Stimulated activated CD8-positive, alpha-beta memory T cell treated with anti-CD3 and anti-CD28 coated beads, Interleukin-4, amount 100 ng/mL, for 24 hours (primary cell): ENCODE results near the gene RHOU.
"Not testable (repeated sequence)": the region's sequence is repeated elsewhere in the genome, so short reads cannot be mapped to it uniquely, and the experiment has no call there.

ENCODE experiments used
- DNase-seq: peaks from one replicate; pipeline ENCODE4 v3.0.0-alpha.2; 2020; ENCODE audit warnings: low read depth

RHOU gene

DNA sequence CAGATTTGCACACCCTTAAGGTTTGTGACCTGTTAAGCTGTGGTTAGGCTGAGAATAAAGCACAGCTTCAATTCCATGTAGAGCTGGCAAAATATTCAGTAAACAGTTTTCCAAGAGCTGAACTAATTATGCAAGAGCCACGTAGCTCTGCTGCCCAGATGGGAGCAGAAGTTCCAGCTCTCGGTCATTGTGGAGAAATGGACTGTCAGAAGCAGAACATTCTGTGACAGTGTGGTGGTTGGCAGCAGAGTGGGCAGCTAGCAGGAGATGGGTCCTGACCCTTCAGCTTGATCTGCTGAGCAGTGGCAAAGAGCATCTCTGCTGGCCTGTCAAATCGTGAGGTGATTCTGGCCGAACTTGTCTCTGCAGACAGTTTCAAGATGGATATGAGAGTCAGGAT is 23.2 kb downstream of the RHOU start:
- DNase-seq, result no peak

DNA sequence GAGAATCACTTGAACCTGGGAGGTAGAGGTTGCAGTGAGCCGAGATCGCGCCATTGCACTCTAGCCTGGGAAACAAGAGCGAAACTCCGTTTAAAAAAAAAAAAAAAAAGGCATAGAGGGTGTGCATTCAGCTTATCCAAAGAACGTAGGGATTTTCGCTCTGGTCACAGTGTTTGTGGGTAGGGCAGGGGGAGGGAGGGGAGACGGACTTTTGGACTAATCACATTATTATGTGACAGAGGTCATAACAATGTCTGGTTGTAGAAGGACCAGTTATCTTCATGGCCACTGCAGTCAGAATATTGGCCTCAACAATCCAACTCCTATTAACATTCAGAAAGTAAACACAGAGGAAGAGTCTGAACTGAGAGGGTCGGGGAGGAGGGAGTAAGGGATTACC is 25.7 kb downstream of the RHOU start:
- no peak for DNase-seq

DNA sequence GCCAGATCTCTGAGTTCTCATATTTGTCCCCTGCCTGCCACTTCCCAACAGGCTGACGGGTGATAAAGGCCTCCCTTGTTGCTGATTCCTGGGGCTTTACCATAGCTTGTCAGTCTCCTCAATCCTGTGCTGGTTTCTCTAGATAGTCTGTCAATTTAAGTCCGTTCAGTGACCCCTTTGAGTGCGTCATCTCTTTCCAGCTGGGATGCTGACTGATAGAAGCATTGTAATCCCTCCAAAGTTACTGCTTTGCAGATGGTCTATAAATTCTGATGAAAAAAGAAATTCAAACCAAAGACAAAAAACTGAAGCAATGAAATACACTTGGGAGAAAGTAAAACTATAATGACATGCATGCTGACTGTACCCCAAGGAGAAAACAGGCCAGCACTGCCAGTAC is 28.3 kb downstream of the RHOU start:
- DNase-seq, result no peak

DNA sequence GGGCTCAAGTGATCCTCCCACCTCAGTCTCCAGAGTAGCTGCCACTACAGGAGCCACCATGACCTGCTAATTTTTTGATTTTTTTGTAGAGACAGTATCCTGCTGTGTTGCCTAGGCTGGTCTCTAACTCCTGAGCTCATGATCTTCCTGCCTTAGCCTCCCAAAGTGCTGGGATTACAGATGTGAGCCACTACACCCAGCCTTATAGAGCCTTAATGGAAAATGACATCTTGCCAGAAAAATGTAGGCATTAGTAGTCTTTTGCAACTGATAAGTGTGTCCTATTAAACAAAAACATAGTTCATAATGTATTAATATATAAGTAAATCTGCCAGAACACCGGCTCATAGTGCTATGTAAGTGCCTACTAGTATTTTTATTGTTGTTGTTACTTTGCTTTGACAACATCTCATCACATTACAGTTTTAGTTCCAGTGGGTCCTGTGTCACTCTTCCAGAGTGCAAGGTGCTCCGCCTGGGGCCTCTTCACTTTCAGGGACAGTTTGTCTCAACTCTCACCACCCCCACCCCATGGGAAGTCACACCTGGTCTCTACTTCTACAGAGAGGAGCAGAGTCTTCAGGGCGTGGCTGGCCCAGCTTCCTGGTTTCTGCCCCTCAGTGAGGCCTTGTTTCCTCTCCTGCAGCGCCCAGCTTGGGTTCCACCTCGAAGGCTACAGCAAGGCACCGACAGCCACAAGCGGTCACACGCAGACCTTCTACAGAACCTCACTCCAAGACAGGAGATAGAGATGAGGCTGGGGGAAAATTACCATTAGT is 30.1 kb downstream of the RHOU start:
- peak; percentile 7 for DNase-seq

DNA sequence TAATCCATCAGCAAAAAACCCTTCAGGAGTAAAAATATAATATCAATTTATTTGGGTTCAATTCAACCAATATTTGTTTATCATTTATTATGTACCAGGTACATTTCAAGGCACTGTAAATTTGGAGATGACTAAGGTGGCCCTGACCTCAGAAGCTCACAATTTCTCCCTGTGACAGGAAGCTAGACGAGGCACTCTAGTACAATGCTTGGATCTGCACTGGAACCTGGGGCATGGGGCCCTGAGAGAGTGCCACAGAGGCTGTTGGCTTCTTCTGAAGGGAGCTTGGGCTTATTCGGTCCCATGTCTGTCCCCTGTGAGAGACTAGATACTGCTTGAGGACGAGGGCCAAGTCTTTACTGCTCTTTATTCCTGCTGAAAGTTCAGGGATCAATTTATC is 31.5 kb downstream of the RHOU start:
- no peak for DNase-seq

DNA sequence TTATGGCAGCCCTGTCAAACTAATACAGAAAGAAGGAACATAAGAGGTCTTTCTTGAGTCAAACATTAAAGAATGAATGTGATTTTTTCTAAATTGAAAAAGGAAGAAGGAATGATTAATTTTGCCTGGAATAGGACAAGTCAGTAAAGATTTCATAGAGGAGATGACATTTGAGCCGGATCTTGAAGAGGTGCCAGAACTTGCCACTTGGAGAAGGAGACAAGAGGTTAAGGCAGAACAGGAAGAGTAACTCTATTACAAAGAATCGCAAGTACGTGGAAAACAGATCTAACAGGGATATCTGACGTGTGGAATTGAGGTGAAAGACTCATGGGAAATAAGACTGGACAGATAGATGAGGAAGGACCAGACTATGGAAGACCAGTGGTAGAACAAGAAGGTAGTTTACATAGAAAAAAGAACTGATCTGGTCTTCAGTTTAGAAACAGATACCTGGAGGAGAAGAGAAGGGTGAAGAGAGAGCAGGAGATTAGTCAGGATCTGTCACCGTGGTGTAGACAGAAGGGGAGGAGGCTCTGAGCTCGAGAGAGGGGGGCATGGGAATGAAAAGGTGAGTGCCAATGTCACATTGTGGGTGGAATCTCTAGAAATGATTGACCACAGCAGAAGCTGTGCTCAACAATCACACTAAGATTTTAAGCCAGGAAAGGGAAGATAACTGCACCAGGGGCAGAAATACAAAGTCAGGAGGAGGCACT is 32.5 kb downstream of the RHOU start:
- DNase-seq, result no peak

DNA sequence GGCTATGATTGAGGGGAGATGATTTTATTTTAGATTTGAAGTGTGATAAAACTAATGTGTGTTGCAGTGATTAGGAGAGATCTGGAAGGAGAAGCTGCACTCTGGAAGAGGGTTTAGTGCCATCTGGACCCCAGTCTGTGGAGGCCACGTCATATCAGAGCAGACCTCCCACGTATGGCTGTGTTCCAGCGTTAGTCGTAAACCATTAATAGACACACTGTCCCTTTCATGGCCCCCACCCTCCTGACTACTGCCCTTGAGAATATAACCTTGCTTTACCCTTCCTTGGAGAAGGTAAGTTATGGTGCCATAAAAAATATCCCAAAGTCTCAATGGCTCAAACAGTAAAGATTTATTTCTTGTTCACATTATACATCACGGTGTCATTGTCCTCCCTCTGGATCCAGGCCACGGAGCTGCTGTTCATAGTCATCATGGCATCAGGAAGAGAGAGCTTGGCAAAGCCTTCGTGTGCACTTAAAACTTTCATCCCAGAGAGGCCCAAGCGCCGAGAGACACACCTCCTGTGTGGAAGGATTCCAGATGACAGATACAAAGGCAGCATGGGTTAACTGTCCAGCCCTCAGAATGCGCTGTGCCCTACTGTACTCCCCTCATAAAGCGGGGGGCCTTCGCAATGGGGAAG is 33.2 kb downstream of the RHOU start:
- DNase-seq, result no peak

DNA sequence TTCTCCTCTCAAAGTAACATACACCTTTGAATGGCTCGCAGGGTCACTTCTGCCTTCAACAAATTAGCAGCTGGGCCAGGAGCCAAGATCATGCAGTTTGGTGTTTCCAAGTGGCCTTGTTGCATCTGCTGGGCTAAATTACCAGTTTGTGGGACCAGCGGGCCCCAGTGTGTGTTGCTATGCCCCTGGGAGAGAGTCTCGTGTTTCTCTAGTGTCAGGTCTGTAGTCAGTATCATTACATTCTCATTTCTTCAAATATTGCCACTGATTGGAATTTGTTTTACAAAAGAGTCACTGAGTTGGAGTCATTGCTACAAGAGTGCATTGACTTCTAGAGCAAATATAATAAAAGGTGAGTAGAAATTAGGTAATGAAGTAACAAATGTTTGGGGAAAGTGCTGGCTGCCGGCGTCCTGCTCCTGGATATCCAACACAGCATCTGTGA is 35.5 kb downstream of the RHOU start:
- no peak for DNase-seq

DNA sequence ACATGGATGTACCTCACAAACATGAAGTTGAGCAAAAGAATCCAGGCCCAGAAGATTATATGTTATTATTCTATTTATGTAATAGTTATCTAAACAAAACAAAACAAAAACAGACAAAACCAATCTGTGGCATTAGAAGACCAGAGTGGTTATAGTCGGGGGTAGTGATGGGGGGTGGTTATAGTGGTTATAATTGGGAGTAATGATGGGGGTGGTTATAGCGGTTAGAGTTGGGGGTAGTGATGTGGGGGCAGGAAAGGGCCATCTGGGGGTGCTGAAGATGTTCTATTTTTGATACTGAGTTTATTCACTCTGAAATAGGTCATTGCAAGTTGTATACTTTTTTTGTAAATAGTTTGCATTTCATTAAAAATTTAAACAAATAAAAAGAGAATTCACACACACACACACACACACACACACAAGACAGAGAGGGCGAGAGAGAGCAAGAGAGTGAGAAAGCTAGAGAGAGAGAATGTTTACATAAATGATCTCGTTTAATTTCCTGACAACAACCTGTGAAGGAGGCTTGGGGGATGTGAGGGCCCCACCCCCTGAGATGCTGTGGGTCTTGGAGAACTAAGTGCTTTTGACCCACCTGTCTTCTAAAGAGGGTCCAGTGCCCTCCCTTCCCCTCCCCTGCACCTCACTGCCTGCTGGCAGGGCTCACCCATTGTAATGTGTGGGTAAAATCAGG is 37.4 kb downstream of the RHOU start:
- DNase-seq, result no peak

DNA sequence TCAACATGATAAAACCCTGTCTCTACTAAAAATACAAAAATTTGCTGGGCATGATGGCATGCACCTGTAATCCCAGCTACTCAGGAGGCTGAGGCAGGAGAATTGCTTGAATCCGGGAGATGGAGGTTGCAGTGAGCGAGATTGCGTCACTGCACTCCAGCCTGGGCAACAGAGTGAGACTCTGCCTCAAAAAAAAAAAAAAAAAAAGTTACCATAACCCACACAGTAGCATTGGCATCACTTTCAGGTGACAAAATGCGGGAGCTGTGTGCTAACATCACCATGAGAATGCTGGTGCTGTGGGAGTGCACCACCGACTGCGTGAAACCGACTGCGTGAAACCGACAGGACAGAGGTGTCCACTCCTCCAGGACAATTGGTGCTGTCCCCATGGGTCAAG is 40.7 kb downstream of the RHOU start:
- not testable (repeated sequence) for DNase-seq

DNA sequence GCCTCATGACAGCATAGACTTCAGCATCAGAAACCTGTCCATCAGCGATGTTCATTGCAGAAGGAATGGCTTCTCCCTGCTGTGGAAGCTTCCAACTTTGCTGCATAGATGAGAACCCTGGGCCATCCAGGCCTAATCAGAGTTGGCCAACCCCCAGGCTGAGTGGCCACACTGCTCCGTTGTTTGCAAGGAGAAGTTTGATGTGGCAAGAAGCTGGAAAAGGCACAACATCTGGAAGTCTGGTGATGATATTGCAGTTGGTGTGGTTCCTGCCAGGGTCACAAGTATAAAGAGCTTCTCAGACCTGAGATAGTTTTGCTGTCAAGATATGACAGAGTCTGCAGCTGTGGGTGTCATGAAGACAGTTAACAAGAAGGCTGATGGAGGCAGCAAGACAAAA is 41.2 kb downstream of the RHOU start:
- DNase-seq, result no peak

DNA sequence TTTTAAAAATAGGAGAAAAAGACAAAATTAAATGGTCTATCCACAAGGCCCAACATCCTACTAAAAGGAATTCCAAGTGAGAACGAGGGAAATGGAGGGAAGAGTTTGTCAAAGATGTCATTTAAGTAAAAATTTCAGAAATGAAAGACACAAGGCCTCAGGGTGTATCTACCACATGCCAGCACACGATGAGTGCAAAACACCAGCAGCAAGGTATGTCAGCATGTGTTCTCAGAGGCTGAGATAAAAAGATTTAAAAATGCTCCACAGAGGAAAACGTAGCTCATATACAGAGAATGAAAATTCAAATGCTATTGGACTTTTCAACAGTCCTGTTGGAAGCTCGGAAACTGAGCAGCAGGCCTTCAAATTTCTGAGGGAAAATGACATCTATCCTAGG is 42.0 kb downstream of the RHOU start:
- DNase-seq, result no peak

DNA sequence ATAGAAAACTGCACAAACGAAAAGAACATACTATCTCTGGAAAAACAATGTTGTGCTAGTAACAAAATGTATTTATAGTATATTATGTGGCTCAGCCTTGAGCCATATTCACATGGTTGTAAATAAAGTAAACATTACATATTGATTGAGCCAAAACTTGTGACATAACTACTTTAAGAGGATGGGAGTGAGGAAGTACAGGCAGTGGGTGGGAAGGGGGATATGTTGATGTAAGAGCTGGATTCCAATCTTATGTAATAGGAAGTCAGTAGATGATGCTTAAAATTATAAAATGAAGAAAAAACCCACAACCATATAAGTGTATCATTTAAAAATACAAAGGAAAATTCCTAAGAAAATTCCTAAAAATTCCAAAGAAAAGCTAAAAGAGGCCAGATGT is 42.7 kb downstream of the RHOU start:
- DNase-seq, result no peak

DNA sequence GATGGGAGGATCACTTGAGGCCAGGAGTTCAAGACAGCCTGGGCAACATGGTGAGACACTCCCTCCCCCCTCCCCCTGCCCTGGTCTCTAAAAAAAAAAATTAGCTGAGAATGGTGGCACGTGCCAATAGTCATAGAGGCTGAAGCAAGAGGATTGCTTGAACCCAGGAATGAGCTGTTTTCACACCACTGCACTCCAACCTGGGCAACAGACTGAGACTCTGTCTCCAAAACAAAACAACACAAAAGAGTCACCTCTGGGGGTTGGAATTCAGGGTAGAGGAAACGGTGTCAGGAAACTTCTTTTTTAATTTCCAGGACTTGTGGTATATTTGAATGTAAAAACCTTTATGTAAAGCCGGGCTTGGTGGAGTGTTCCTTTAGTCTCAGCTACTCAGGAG is 43.2 kb downstream of the RHOU start:
- no peak for DNase-seq

DNA sequence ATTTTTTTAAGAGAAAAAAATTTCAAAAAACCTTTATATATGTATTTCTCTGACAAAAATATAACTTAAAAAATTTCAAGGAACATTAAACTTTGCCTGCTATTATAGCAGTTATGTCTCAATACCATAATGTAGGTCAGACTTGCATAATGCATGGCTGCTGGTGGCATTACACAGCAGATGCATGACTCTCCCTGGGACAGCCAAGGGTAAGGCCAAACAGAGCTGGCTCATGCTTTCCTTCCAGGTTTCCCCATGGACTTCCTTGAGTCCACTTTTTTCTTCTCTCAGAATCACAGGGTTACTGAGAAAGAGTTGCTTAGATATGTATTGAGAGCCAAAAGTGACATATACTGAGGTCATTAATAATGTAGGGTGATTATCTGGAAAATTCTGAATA is 43.7 kb downstream of the RHOU start:
- no peak for DNase-seq

DNA sequence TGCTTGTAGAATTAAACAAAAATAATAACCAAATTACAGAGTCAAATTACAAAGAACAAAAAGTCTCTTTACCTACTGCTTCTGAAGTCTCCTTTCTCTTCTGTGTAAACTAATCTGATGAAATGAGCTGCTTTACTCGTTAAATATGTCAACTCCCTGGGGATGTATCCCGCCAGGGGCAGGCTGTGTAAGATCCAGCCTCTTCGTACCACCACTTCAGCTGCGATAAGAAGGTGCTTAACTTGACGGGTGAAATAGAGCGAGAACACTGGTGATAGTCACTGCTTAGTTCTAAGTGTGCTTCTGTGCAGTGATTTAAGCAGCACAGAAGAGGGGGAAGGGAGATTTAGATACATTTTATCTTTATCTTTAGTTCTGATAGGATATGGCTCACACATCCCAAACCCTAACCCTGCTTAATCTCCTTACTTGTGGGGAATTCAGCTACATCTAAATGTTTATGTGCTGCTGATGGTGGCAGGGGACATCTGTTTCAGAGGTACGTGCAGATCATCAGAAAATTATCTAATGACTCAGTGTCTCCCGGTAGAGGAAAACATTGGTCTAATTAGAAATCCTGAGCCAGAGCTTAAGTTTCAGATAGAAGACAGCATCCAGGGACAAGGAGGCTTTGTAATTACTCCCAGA is 46.0 kb downstream of the RHOU start:
- no peak for DNase-seq

DNA sequence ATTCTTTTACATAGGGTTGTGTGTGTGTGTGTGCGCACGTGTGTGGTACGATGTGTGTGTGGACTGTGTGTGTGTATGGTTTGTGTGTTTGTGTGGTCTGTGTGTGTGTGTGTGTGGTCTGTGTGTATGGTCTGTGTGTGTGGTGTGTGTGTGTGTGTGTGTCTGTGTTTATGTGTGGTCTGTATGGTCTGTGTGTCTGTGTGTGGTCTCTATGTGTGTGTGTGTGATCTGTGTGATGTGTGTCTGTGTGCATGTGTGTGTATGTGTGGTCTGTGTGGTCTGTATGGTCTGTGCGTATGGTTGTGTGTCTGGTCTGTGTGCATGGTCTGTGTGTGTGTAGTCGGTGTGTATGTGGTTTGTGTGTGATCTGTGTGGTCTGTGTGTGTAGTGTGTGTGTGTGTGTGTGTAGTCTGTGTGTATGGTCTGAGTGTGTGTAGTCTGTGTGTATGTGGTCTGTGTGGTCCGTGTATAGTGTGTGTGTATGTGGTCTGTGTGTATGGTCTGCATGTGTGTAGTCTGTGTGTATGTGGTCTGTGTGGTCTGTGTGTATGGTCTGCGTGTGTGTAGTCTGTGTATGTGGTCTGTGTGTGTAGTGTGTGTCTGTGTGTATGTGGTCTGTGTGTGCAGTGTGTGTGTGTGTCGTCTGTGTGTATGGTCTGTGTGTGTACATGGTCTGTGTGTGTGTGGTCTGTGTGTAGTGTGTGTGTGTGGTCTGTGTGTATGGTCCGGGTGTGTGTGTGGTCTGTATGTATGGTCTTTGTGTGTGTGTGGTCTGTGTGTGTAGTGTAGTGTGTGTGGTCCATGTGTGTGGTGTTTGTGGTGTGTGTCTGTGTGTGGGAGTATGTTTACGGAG is 46.8 kb downstream of the RHOU start:
- no peak for DNase-seq

DNA sequence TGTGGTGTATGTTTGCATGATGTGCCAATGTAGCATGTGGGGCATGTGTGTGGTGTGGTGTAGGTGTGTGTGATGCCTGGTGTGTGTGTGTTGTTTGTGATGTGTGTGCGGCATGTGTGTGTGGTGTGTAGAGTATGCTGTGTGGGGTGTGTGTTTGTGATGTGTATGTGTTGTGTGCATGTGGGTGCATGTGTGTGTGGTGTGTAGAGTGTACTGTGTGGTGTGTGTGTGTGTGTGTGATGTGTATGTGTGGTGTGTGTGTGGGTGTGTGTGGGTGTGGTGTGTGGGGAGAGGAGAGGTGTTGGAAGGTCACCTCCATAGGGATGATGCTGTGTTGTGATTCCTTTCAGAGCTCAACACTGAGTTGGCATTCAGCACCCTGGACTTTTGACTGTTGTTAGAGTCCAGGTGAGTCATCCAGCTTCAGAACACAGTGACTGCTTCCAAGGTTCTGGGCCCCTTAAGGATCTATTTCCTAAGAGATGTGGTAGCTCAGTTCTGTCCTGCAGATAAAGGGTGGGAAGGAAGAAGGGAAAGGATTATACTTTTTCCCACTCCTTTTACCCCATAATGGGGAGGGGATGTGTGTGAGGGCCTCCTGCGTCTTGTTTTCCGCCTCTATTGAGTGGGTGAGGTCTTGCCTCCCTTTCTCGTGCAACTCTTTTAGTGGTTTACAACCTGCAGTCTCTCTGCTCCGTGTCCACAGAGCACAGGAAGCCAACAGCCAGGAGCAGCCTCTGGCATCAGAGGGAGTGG is 47.6 kb downstream of the RHOU start:
- DNase-seq, result no peak

DNA sequence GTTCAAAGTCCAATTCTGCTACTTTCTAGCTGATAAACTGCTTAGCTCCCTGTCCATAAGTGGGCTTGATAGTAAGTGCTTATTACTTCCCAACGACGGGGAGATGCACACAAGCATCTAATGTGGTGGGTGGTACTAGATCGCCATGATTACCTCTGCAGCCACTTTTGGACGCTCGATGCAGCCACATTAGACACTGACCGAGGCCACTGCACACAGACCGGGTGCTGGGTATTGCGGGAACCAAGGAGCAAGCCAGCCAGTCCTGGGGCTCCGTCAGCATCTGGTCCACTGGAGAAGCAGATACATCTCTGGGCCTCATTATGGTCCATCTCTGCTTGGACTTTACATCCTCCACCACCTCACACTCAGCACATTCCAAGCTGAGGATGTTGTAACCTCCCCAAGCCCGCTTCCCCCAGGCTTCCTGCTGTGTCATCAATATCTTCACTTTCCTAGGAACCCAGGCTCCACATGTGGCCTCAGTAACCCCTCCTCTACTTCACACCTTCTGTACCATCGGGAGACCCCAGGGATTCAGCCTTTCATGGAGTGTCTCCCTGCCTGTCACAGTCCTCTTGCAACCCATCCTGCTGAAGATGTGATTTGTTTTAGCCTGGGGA is 48.2 kb downstream of the RHOU start:
- no peak for DNase-seq

DNA sequence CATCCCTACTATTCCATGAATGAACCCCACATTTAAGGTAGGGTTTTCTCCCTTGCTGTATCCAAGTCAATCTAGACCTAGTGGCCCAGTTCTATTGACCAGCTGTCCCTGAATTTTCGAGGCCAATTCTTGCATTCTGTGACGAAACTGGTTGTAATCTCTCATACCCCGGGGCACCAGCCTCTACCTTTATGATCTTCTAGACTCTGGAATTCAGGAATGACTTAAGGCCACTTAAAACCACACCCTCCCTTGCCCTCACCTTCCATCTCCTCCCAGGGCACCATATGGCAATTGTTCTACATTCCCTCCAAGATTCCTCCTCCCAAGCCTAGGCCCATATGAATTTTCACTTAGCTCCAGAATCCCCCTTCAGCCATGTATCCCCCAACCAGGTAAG is 48.9 kb downstream of the RHOU start:
- DNase-seq, result no peak
